GM12872 (cell line): ENCODE data around the gene DOK6.

Source experiments
- TF ChIP-seq, protein P1 (sequence below): IDR thresholded peaks from 3 replicates; pipeline ENCODE4 v1.5.1; 2011; ENCODE audit warnings: low read depth, mild to moderate bottlenecking, low read length, moderate library complexity; ENCODE audit not compliant: insufficient read depth

Gene DOK6

DNA sequence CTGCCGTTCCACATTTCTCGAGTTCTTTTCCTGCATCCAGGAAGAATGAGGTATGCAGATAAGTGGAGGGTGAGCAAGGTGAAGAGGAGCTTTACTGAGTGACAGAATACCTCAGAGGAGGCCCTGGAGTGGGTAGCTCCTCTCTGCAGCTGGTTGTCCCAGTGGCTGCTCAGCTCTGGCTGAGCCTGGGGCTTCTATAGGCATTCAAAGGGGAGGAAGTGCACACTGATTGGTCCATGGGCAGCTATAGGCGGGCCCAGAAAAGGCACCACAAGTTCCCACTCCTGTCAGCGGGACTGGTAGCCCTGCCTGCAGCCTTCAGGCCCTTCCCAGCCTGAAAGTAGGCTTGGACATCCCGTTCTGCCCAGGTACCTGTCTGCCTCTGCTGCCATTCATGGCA lies 94.7 kb downstream of the DOK6 start:
- TF ChIP-seq, protein P1, sequence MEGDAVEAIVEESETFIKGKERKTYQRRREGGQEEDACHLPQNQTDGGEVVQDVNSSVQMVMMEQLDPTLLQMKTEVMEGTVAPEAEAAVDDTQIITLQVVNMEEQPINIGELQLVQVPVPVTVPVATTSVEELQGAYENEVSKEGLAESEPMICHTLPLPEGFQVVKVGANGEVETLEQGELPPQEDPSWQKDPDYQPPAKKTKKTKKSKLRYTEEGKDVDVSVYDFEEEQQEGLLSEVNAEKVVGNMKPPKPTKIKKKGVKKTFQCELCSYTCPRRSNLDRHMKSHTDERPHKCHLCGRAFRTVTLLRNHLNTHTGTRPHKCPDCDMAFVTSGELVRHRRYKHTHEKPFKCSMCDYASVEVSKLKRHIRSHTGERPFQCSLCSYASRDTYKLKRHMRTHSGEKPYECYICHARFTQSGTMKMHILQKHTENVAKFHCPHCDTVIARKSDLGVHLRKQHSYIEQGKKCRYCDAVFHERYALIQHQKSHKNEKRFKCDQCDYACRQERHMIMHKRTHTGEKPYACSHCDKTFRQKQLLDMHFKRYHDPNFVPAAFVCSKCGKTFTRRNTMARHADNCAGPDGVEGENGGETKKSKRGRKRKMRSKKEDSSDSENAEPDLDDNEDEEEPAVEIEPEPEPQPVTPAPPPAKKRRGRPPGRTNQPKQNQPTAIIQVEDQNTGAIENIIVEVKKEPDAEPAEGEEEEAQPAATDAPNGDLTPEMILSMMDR: no peak

DNA sequence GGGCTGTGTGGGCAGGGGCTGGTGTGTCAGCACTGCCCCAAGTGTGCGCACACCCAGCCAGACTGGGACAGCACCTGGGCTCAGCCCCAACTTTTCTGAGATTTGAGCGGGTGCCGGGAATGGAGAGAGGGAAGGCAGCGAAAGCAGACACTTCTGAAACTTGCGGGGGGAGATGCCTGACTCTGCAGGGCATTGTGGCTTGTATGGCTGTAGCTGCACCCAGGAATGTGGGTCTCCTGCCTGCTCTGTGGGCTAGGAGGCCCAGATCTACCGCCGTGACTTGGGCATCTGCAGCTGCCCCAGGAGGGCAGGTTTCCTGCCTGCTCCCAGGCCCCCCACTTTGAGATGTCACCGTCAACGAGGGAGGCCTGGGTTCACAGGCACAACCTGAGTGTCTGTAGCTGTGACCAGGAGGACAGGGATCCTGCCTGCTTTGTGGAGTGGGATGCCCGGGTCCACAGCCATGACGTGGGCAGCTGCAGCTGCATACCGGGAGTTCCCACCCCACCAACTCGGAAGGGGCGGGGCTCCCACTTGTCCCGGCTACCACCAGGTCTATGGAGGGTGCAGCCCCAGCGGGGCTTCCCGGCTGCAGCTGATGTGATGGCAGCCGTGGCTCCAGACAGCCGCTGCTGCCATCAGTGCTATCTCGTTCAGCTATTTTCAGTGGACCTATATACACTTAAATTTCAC lies 95.3 kb downstream of the DOK6 start:
- TF ChIP-seq, protein P1: no peak

DNA sequence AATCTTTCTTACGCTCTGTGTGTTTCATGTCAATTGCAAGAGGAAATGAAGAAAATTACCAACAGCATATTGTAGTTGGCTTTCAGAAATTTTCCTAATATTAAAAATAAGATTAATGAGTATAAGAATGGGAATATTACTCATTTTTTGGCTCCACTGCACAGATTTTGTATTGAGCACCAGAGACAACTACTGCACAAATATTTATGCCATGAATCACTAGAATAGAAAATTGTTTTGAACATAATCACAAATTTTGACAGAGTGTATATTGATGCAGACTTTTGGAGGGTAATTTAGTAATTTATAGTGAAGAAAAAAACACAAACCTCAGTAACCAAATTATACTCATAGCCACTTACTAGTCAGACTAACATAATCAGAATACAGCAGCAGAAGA lies 118.3 kb downstream of the DOK6 start:
- TF ChIP-seq, protein P1: no peak

DNA sequence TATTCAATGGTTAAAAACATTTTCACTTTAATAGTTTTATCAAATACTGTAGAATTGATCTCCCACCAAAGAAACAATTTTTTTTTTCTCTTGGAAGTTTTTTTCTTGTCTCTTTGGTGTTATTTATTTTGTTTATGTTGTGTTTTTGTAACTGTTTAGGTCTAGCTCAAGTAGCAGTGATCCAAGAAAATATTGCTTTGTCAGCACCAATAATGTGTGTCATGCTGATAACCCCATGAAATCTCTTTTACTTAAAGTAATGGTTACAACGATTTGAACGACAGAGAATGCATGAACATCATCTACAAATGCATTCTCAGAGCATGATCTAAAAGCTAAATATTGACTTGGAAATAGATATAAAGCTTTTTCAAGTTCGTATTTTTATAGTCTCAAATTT lies 122.9 kb downstream of the DOK6 start:
- TF ChIP-seq, protein P1: no peak

DNA sequence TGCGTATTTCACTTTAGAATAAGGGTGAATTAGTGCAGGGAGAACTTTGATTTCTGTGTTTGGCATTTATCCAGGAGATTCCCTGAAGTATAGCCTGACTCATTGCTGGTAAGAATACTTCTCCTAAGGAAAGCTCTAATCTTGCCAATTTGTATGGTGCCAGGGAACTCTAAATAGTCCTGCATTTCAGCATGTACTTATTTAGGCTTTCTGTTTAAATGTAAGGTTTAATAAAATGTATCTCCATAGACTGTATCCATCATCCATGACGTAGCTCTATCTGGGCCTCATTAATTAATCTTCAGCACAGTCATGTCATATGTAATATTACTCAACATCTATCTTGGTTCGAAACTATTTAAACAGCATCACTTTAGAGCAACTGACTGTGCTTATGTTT lies 127.7 kb downstream of the DOK6 start:
- TF ChIP-seq, protein P1: no peak

DNA sequence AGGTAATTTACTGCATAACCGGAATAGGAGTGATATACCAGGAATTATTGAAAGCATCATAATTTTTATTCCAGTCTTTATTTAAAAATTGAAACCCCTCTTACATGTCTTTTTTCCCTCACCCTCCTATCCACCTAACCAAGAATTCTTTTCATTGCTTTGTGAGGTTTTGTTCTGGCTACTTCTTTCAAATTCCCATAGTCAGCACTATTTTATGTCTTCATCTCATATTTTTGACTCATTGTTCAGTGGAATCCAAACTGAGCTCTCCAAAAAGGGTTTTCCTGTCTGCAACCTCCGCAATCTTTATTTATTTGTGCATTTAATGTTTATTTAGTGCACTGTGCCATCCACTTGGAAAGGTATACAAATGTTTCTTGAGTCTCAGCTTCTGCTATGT lies 128.5 kb downstream of the DOK6 start:
- TF ChIP-seq, protein P1: no peak

DNA sequence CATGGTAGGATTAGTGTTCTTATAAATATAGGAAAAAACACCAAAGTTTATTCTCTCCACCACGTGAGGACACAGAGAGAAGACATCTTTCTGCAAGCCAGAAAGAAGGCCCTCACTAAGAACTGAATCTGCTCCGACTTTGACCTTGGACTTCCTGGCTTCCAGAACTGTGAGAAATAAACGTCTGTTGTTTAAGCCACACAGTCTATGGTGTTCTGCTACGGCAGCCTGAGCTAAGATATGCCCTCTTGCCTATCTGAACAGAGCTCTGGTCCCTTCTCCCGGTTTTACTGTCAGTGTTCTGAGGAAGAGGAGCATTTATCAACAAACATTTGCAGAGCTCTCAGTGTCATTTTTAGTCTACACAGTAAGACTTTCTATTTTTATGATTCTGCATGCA lies 131.3 kb downstream of the DOK6 start:
- TF ChIP-seq, protein P1: no peak
